HG03097 (cell line): ENCODE measurements around the gene LUM.

ENCODE experiments used
- ATAC-seq: cut with Tn5 transposase; IDR thresholded peaks from one replicate; pipeline ENCODE4 v1.9.1; 2021; ENCODE audit not compliant: unreplicated experiment, low FRiP score

LUM gene

DNA sequence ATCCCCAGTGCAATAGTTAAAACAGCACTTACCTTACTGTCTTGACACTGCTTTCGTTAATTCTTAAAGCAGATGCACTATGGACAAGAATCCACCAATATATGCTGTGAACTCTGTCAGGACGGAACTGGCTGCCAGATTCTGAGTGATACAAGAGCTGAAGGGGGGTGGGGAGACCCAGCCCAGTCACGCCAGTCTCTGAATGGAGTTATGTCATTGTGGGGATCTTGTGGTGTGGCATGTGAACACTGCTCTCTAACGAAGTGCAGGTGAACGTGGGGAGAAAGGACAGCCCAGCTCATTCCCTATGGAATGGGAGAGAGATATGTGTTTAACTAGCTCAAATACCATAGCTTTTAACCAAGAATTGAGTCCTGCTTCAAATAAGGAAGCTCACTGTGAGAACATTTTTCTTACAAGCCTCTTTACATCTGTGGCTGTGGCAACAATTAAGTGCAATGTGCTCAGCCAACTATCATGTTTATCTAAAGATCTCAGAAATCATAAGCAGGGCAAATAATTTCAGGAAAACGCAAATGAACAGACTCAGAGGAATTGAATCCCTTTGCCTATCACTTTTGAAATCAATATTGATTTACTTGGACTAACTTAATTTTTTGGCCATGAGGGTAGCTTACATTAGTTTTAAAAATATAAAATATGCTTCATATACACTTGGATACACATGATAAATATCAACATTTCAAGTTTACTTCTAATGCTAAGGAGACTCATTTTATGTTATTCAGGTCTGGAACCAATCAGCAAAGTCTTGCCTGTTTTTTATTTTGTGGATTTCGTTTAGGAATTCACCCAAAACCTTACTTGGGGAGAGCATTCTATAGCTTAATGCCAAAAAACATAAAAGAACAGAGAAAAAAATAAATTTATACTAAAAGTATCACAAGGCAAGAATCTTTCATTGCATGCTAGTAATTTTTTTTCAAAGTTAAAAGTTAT, at the start of gene LUM:
Gene LUM, minus strand, starts transcription at position 129 of the 960 bp plus-strand sequence. CDS start 2,515 bp downstream, outside the sequence.
- no peak for ATAC-seq

DNA sequence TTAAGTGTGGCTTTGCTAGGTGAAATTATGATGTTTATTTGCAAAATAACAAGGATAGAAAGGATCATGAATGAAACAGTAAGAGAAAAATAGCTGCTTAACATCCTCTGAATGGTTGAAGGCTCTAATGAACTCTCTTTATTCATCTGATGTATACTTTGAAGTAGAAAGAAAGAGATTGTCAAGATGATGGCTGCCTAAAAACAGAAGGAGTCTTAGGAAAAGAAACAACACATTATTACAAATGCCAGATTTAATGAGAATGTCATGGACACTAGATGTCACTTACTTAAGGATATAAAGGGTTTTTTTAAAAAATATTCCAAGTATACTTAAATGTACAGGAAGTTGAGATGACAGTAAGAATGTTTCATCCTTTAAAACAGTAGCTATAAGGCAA, 49.7 kb upstream of the LUM start:
- no peak for ATAC-seq

- ATAC-seq, result no peak
Observed at GRCh38 chr12:91155990-91156389, 44.7 kb upstream of the LUM start.

DNA sequence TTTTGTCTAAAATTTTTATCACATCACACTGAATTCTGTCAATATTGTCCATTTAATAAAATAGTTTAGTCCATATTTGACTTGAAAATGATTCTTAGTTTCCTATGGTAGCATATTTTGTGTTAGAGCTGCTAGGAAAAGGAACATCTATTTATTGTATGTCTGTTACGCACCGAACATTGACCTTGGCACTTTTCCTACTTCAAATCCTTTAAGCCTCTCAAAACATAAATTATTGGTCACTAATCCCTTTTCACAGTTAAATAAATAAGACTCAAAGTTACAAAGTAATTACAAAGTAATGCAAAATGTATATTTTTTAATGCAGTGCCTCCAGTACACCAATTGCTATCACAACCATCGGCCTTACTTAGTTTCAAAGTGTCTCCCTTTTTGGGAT, 42.8 kb upstream of the LUM start:
- ATAC-seq, result no peak

- no peak for ATAC-seq
Observed at GRCh38 chr12:91144053-91144452, 32.8 kb upstream of the LUM start.

GRCh38 chr12:91143206-91143605, 31.9 kb upstream of the LUM start:
- ATAC-seq, result no peak

- no peak for ATAC-seq
Observed at GRCh38 chr12:91142221-91142631, 30.9 kb upstream of the LUM start.

- no peak for ATAC-seq
Observed at GRCh38 chr12:91140026-91140931, 29.0 kb upstream of the LUM start.

DNA sequence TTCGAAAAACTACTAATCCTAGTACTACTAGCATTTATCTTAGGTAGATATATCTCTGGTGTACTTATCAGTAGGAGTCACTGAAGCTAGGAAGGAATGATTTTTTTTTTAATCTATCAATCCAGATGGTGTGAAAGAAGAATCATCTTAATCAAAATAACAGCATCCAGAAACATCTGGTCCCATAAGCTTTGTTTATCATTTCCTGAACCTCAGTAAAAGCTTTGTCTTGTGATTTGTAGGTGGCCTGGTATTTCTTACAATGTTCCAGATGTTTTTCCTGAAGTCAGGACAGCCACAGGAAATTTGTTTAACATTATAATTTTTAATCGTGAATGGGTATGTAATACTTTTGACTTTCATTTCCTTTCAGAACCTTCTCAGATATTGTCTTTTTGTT, 28.0 kb upstream of the LUM start:
- ATAC-seq, result no peak

DNA sequence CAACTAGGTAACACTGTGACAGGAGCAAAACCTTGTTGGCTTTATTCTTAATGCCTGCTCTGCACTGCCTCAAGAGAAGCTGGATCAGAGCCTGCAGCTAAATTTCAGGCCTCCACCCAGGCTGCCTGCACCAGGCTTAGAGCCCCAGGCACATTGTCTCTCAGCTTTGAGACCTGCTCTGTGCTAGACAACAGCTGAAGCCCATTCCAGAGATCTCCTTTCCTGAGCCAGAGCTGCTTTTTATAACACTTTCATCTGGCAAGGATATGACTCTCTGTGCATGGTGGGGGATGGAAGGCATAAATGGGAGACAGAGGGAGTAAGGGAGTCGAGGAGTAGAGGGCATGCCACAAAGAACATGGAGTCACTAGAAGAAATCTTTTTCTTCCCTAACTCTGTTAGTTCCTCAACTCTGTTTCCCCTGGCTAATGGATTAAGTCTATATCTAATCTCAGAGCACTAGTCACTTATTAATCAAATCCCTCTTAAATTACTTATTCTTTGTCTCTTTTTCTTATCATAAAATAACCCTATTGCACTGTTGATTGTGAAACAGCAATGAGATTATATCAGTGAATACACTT, 27.1 kb upstream of the LUM start:
- ATAC-seq, result no peak

GRCh38 chr12:91133871-91134270, 22.6 kb upstream of the LUM start:
- no peak for ATAC-seq

- no peak for ATAC-seq
Observed at GRCh38 chr12:91129662-91130362, 18.5 kb upstream of the LUM start.

- no peak for ATAC-seq
Observed at GRCh38 chr12:91127751-91128150, 16.5 kb upstream of the LUM start.

DNA sequence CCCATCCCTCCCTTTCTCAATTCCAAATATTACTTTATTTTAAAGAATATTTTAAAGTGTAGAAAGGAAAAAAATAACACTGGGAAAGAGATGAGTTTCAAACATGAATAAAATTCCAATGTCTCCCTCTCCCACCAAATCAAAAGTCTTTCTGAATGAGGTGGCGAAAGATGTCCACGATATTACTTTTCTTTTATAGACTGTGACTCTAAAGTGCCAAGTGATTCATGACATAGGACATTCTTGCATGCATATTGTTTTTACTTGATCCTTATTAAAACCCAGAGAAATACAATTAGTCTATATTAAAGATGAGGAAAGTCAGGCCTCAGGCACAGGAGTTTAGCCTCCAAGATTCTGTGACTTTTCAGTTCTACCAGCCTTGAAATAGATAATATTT, 16.0 kb upstream of the LUM start:
- no peak for ATAC-seq

DNA sequence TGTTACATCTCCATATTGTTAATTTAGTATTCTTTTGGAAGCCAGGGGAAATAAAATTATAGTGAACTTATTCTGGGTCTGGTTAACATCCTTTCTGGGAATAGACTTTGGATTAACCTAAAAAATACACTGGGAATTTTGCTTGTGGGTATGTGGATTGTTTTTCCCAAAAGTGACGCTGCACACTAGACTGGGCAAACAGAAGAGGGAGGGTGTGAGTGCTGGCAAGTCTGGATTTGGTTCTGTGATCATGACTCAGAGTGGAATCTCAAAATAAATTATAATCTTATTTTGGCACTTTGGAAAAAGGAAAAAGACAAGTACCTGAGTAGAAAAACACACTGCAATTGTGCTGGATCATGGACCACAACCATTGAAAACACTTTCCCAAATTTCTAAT, 15.2 kb upstream of the LUM start:
- ATAC-seq, result no peak

GRCh38 chr12:91123236-91123916, 12.1 kb upstream of the LUM start:
- ATAC-seq, result no peak

DNA sequence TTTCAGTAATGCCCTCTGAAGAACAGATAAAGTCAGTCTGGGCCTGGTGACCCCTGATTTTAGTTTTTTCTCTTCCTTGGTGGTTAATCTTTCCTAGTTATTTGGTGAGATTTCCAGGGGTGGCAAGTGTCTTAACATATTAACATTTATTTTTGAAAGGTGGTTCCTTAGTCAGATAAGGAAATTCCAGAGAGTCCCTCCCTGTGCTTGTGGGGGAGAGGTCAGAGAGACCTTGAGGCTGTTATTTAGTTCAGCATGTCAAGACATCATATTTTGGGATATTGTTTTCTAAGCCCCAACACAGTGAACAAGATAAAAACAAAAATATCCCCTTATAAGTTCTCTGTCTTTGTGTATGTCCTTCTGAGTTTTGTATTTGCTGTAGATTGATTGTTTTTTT, 9.5 kb upstream of the LUM start:
- ATAC-seq, result no peak

- ATAC-seq, result no peak
Observed at GRCh38 chr12:91119089-91119488, 7.8 kb upstream of the LUM start.

- no peak for ATAC-seq
Observed at GRCh38 chr12:91113621-91114020, 2.3 kb upstream of the LUM start.
